Measurements from ENCODE around the gene MICU1.

GRCh38 chr10:72574636-72575035 lies 51.2 kb downstream of the MICU1 start:
- TF ChIP-seq CEBPB (IDR thresholded peaks at IDR 0.05) = no peak
- no peak for TF ChIP-seq FOXM1 (IDR thresholded peaks at IDR 0.05; ENCODE audit: borderline replicate concordance, low read depth)
- no peak for TF ChIP-seq EP300 (IDR thresholded peaks at IDR 0.05; ENCODE audit: borderline replicate concordance)
- TF ChIP-seq TAF1 (IDR thresholded peaks at IDR 0.05; ENCODE audit: low read depth) = no peak
- no peak for TF ChIP-seq RAD21 (IDR thresholded peaks at IDR 0.05; ENCODE audit: low read depth)
- TF ChIP-seq TEAD4 (IDR thresholded peaks at IDR 0.05) = no peak
- no peak for TF ChIP-seq EGR1 (IDR thresholded peaks at IDR 0.05)
- no peak for TF ChIP-seq REST (IDR thresholded peaks at IDR 0.05; ENCODE audit: low read depth)

Measured in Ishikawa (cell line).